HG02852 (cell line): ENCODE data around the gene AGAP1.

Source experiments
- ATAC-seq: cut with Tn5 transposase; IDR thresholded peaks from one replicate; pipeline ENCODE4 v1.9.1; 2021; ENCODE audit warnings: mild to moderate bottlenecking, moderate library complexity; ENCODE audit not compliant: unreplicated experiment

The AGAP1 gene

GRCh38 chr2:235854276-235854675 is 360.4 kb downstream of the AGAP1 start:
- no peak for ATAC-seq

GRCh38 chr2:235855011-235855410 is 361.2 kb downstream of the AGAP1 start:
- ATAC-seq: no peak

GRCh38 chr2:235856151-235856854 is 362.5 kb downstream of the AGAP1 start:
- no peak for ATAC-seq

- ATAC-seq: no peak
Observed at GRCh38 chr2:235857598-235857997, 363.8 kb downstream of the AGAP1 start.

- no peak for ATAC-seq
Observed at GRCh38 chr2:235858881-235859280, 365.0 kb downstream of the AGAP1 start.

GRCh38 chr2:235859651-235860050 is 365.8 kb downstream of the AGAP1 start:
- no peak for ATAC-seq

GRCh38 chr2:235860111-235860510 is 366.3 kb downstream of the AGAP1 start:
- no peak for ATAC-seq

GRCh38 chr2:235860871-235861270 is 367.0 kb downstream of the AGAP1 start:
- ATAC-seq: no peak

GRCh38 chr2:235861383-235861782 is 367.5 kb downstream of the AGAP1 start:
- ATAC-seq: no peak

- ATAC-seq: no peak
Observed at GRCh38 chr2:235863414-235863813, 369.6 kb downstream of the AGAP1 start.

- no peak for ATAC-seq
Observed at GRCh38 chr2:235864302-235864701, 370.5 kb downstream of the AGAP1 start.

- no peak for ATAC-seq
Observed at GRCh38 chr2:235864733-235865515, 371.1 kb downstream of the AGAP1 start.

GRCh38 chr2:235866373-235866772 is 372.5 kb downstream of the AGAP1 start:
- no peak for ATAC-seq

GRCh38 chr2:235868224-235868623 is 374.4 kb downstream of the AGAP1 start:
- no peak for ATAC-seq

GRCh38 chr2:235868645-235869044 is 374.8 kb downstream of the AGAP1 start:
- ATAC-seq: no peak

GRCh38 chr2:235870515-235870914 is 376.7 kb downstream of the AGAP1 start:
- ATAC-seq: no peak

- no peak for ATAC-seq
Observed at GRCh38 chr2:235876099-235876679, 382.3 kb downstream of the AGAP1 start.

- no peak for ATAC-seq
Observed at GRCh38 chr2:235877275-235877802, 383.5 kb downstream of the AGAP1 start.

GRCh38 chr2:235879116-235879515 is 385.3 kb downstream of the AGAP1 start:
- ATAC-seq: no peak

GRCh38 chr2:235883675-235884074 is 389.8 kb downstream of the AGAP1 start:
- ATAC-seq: no peak

GRCh38 chr2:235889302-235889630 is 395.4 kb downstream of the AGAP1 start:
- no peak for ATAC-seq
